DOHH2 (cell line): ENCODE data around the gene ITGA8.

Experiments used
- H3F3A ChIP-seq: fragments of 200-600 bp; sonication (generic), shearing (Covaris generic); 2 replicates; pipeline ENCODE4 v1.6.0; 2016; ENCODE audit warnings: antibody characterized with exemption, mild to moderate bottlenecking; ENCODE audit not compliant: control insufficient read depth, insufficient read depth
- H3K27ac ChIP-seq: fragments of 200-600 bp; sonication (generic); 2 replicates; pipeline ENCODE4 v1.5.1; 2014; ENCODE audit warnings: low read depth, mild to moderate bottlenecking, low read length, moderate library complexity
- H3K27me3 ChIP-seq: fragments of 200-600 bp; sonication (generic); 2 replicates; pipeline ENCODE4 v1.6.1; 2014; ENCODE audit warnings: mild to moderate bottlenecking, low read length, mixed read lengths; ENCODE audit not compliant: control insufficient read depth
- H3K36me3 ChIP-seq: fragments of 200-600 bp; sonication (generic); 2 replicates; pipeline ENCODE4 v1.6.1; 2014; ENCODE audit warnings: mild to moderate bottlenecking, low read length, moderate library complexity, mixed read lengths; ENCODE audit not compliant: control insufficient read depth
- H3K4me1 ChIP-seq: fragments of 200-600 bp; sonication (generic); 2 replicates; pipeline ENCODE4 v1.6.1; 2014; ENCODE audit warnings: mild to moderate bottlenecking, low read length, mixed read lengths; ENCODE audit not compliant: control insufficient read depth
- H3K4me2 ChIP-seq: fragments of 200-600 bp; sonication (generic); 2 replicates; pipeline ENCODE4 v1.6.0; 2014; ENCODE audit warnings: mild to moderate bottlenecking, low read length, moderate library complexity
- H3K4me3 ChIP-seq: fragments of 200-600 bp; sonication (generic); 2 replicates; pipeline ENCODE4 v1.5.1; 2014; ENCODE audit warnings: mild to moderate bottlenecking, low read length, mixed read lengths
- H3K79me2 ChIP-seq: fragments of 200-600 bp; sonication (generic); 2 replicates; pipeline ENCODE4 v1.6.1; 2014; ENCODE audit warnings: mild to moderate bottlenecking, low read length, mixed read lengths; ENCODE audit not compliant: control insufficient read depth
- H3K9me2 ChIP-seq: fragments of 200-600 bp; sonication (generic); replicated peaks from 2 replicates; pipeline ENCODE4 v1.6.1; 2014; ENCODE audit warnings: mild to moderate bottlenecking, low read length, mixed read lengths; ENCODE audit not compliant: control insufficient read depth
- H3K9me3 ChIP-seq: fragments of 200-600 bp; sonication (generic); 2 replicates; pipeline ENCODE4 v1.6.1; 2014; ENCODE audit warnings: antibody characterized with exemption, low read length, mixed read lengths; ENCODE audit not compliant: control insufficient read depth, insufficient read depth
- H4K20me1 ChIP-seq: fragments of 200-600 bp; sonication (generic); 2 replicates; pipeline ENCODE4 v1.6.0; 2014; ENCODE audit warnings: low read depth, mild to moderate bottlenecking, antibody characterized with exemption, low read length, moderate library complexity; ENCODE audit not compliant: control insufficient read depth, insufficient read depth
- CTCF ChIP-seq: fragments of 200-600 bp; sonication (generic); IDR thresholded peaks from one replicate; pipeline ENCODE4 v1.5.1; 2014; ENCODE audit warnings: antibody characterized with exemption, mild to moderate bottlenecking, low read depth, low read length; ENCODE audit not compliant: poor library complexity, severe bottlenecking
- EZH2phosphoT487 ChIP-seq: fragments of 200-600 bp; sonication (generic); IDR thresholded peaks from 2 replicates; pipeline ENCODE4 v1.6.1; 2017; ENCODE audit warnings: borderline replicate concordance, mild to moderate bottlenecking, antibody characterized with exemption, low read length, moderate library complexity, mixed read lengths

Gene ITGA8

GRCh38 chr10:15710455-15710854, 9.3 kb downstream of the ITGA8 start:
- H3K4me2 ChIP-seq = no peak overlapping the region
- H3K36me3 ChIP-seq = no peaks in the 10 kb centered on the region
- no peaks in the 10 kb centered on the region for H3K9me2 ChIP-seq
- TF ChIP-seq EZH2phosphoT487 (no peak), CTCF (no peak)
- no peaks in the 10 kb centered on the region for H3K4me1 ChIP-seq
- no peaks in the 10 kb centered on the region for H3K9me3 ChIP-seq
- no peaks in the 10 kb centered on the region for H4K20me1 ChIP-seq
- no peaks in the 10 kb centered on the region for H3K79me2 ChIP-seq
- H3K27ac ChIP-seq = no peak overlapping the region
- H3K27me3 ChIP-seq = no peaks in the 10 kb centered on the region
- no peak overlapping the region for H3K4me3 ChIP-seq
- H3F3A ChIP-seq = no peaks in the 10 kb centered on the region

- H3K27me3 ChIP-seq = no peaks in the 10 kb centered on the region
- no peaks in the 10 kb centered on the region for H3F3A ChIP-seq
- H3K9me3 ChIP-seq = no peaks in the 10 kb centered on the region
- TF ChIP-seq EZH2phosphoT487 (no peak), CTCF (no peak)
- H3K4me1 ChIP-seq = no peaks in the 10 kb centered on the region
- H3K4me3 ChIP-seq = no peak overlapping the region
- H3K4me2 ChIP-seq = no peak overlapping the region
- H3K9me2 ChIP-seq = no peaks in the 10 kb centered on the region
- no peaks in the 10 kb centered on the region for H3K36me3 ChIP-seq
- H3K27ac ChIP-seq = no peak overlapping the region
- no peaks in the 10 kb centered on the region for H3K79me2 ChIP-seq
- H4K20me1 ChIP-seq = no peaks in the 10 kb centered on the region
Measured at GRCh38 chr10:15705298-15705697, 14.4 kb downstream of the ITGA8 start.

GRCh38 chr10:15704581-15704968, 15.1 kb downstream of the ITGA8 start:
- Histone ChIP-seq H3K36me3 (no peaks in the 10 kb centered on the region), H3K4me2 (no peak overlapping the region), H3K9me2 (no peaks in the 10 kb centered on the region), H3K4me1 (no peaks in the 10 kb centered on the region), H3K4me3 (no peak overlapping the region), H3K9me3 (no peaks in the 10 kb centered on the region), H3K79me2 (no peaks in the 10 kb centered on the region), H3K27me3 (no peaks in the 10 kb centered on the region), H3F3A (no peaks in the 10 kb centered on the region), H4K20me1 (no peaks in the 10 kb centered on the region), H3K27ac (no peak overlapping the region)
- TF ChIP-seq CTCF (no peak), EZH2phosphoT487 (no peak)
